Neural cell (in vitro differentiated cells): ENCODE results near the gene WWC2.

ENCODE experiments used
- EP300 ChIP-seq: fragments of 450-650 bp; conservative IDR thresholded peaks from 2 replicates; pipeline ENCODE4 v1.6.1; 2014; ENCODE audit warnings: antibody characterized with exemption, mild to moderate bottlenecking, moderate library complexity; ENCODE audit not compliant: poor library complexity, severe bottlenecking
- EZH2 ChIP-seq: fragments of 200-600, 300-800 bp; shearing (Covaris generic), sonication (generic); IDR thresholded peaks from 2 replicates; pipeline ENCODE4 v1.6.1; 2014; ENCODE audit warnings: antibody characterized with exemption, low read length, borderline replicate concordance, mild to moderate bottlenecking; ENCODE audit not compliant: insufficient read depth, poor library complexity, severe bottlenecking
- POLR2AphosphoS5 ChIP-seq: IDR thresholded peaks from 2 replicates; pipeline ENCODE4 v1.6.1; 2012
- RAD21 ChIP-seq: fragments of 450-650 bp; conservative IDR thresholded peaks from 2 replicates; pipeline ENCODE4 v1.6.1; 2014; ENCODE audit warnings: antibody characterized with exemption, mild to moderate bottlenecking, moderate library complexity
- SMC3 ChIP-seq: fragments of 450-650 bp; conservative IDR thresholded peaks from 2 replicates; pipeline ENCODE4 v1.6.1; 2014; ENCODE audit warnings: antibody characterized with exemption, mild to moderate bottlenecking, moderate library complexity; ENCODE audit not compliant: poor library complexity
- TAF1 ChIP-seq: IDR thresholded peaks from 2 replicates; pipeline ENCODE4 v1.6.1; 2012; ENCODE audit warnings: low read depth
- TF ChIP-seq, protein P1 (sequence below): fragments of 450-650 bp; IDR thresholded peaks from 2 replicates; pipeline ENCODE4 v1.5.1; 2014; ENCODE audit warnings: antibody characterized with exemption, mild to moderate bottlenecking, moderate library complexity; ENCODE audit not compliant: poor library complexity, severe bottlenecking
- TF ChIP-seq, protein P2 (sequence below): IDR thresholded peaks from 2 replicates; pipeline ENCODE4 v1.6.1; 2012; ENCODE audit warnings: borderline replicate concordance

GRCh38 chr4:183324619-183325018 is 225.6 kb downstream of the WWC2 start:
- TF ChIP-seq, protein P1, sequence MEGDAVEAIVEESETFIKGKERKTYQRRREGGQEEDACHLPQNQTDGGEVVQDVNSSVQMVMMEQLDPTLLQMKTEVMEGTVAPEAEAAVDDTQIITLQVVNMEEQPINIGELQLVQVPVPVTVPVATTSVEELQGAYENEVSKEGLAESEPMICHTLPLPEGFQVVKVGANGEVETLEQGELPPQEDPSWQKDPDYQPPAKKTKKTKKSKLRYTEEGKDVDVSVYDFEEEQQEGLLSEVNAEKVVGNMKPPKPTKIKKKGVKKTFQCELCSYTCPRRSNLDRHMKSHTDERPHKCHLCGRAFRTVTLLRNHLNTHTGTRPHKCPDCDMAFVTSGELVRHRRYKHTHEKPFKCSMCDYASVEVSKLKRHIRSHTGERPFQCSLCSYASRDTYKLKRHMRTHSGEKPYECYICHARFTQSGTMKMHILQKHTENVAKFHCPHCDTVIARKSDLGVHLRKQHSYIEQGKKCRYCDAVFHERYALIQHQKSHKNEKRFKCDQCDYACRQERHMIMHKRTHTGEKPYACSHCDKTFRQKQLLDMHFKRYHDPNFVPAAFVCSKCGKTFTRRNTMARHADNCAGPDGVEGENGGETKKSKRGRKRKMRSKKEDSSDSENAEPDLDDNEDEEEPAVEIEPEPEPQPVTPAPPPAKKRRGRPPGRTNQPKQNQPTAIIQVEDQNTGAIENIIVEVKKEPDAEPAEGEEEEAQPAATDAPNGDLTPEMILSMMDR = no peak
- TF ChIP-seq SMC3 (no peak), EP300 (no peak), POLR2AphosphoS5 (no peak), RAD21 (no peak), TAF1 (no peak), EZH2 (no peak)
- TF ChIP-seq, protein P2, sequence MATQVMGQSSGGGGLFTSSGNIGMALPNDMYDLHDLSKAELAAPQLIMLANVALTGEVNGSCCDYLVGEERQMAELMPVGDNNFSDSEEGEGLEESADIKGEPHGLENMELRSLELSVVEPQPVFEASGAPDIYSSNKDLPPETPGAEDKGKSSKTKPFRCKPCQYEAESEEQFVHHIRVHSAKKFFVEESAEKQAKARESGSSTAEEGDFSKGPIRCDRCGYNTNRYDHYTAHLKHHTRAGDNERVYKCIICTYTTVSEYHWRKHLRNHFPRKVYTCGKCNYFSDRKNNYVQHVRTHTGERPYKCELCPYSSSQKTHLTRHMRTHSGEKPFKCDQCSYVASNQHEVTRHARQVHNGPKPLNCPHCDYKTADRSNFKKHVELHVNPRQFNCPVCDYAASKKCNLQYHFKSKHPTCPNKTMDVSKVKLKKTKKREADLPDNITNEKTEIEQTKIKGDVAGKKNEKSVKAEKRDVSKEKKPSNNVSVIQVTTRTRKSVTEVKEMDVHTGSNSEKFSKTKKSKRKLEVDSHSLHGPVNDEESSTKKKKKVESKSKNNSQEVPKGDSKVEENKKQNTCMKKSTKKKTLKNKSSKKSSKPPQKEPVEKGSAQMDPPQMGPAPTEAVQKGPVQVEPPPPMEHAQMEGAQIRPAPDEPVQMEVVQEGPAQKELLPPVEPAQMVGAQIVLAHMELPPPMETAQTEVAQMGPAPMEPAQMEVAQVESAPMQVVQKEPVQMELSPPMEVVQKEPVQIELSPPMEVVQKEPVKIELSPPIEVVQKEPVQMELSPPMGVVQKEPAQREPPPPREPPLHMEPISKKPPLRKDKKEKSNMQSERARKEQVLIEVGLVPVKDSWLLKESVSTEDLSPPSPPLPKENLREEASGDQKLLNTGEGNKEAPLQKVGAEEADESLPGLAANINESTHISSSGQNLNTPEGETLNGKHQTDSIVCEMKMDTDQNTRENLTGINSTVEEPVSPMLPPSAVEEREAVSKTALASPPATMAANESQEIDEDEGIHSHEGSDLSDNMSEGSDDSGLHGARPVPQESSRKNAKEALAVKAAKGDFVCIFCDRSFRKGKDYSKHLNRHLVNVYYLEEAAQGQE = no peak
